GM18502 (cell line): ENCODE data around the gene TRPC1.
"Not testable (repeated sequence)": the region's sequence is repeated elsewhere in the genome, so short reads cannot be mapped to it uniquely, and the experiment has no call there.

ENCODE experiments used
- ATAC-seq: cut with Tn5 transposase; IDR thresholded peaks from one replicate; pipeline ENCODE4 v1.9.1; 2021; ENCODE audit warnings: mild to moderate bottlenecking; ENCODE audit not compliant: unreplicated experiment, poor library complexity

TRPC1 gene

DNA sequence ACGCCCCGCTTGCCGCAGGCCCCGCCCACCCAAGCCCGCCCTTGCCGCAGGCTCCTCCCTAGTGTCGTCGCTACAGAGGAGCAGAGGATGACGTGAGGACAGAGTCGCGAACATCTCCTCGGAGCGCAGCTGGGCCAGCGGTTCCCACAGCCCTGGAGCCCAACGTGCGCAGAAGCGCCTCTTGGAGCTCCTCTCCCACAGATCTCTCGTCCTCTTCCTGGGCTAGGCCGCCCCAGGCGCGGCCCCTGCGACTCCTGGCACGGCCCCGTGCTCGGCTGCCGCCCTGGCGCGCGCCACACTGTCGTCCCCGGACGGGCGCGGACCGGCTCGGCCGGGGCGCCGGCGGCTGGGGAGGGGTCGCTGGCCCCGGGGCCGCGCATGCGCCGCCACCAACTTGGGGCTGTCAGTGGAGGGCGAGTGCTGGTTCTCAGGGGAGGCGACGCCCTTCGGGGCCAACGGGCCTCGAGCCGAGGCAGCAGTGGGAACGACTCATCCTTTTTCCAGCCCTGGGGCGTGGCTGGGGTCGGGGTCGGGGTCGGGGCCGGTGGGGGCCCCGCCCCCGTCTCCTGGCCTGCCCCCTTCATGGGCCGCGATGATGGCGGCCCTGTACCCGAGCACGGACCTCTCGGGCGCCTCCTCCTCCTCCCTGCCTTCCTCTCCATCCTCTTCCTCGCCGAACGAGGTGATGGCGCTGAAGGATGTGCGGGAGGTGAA, at the start of gene TRPC1:
TRPC1 (plus strand) TSS at position 67 of the 714 bp plus-strand sequence; CDS start at position 593, 526 bp downstream.
- peak; percentile 97 for ATAC-seq

DNA sequence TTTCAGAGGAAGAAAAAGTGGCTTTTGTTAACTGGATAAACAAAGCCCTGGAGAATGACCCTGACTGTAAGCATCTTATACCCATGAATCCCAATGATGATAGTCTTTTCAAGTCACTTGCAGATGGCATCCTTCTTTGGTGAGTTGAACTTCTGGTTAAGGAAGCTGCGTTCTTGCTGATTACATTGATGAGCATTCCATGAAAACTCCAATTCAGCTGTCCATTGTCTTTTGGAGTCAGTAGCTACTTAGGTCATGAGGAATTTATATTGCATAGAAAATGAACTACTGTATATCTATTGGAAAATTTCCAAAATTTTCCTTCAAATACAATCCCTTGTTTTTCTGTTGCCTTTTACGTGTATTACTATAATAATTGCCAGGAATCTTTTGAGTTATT, 47.7 kb upstream of the TRPC1 start:
- no peak for ATAC-seq

GRCh38 chr3:142680710-142681109, 43.1 kb upstream of the TRPC1 start:
- no peak for ATAC-seq

DNA sequence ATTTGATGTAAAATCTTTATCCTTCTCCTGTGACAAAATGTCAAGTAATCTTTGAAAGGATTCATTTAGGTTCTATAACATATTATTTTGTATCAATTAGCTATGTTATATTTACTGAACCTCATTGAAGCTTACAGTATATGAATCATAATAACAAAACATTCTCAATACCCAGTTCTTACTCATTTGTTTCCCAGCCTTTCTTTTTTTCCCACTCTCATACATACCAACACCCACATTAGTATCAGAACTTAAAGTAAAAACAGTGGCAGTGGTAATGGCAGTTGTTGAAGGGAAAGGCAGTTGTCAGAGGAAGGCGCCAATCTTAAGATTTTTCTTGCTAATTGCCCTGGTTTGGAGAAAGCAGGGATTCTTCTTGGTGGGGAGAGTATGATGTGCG, 33.2 kb upstream of the TRPC1 start:
- ATAC-seq: no peak

DNA sequence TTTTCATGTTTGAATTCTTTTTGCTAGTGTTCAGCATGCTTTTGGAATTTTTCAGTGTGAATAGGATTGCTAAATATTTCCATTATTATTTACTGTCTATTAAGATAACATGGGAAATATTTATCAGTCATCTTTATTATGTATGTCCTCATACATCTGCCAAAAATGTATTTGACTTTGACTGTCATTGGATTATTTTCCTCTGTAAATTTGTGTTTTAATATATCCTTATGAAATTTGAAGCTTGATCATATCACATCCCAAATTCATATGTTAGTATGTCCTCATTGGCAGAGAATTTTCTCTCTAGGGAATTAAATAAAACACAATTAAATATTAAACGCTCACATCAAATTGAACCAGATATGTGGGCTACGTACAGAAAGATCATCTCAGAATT, 32.3 kb upstream of the TRPC1 start:
- no peak for ATAC-seq

DNA sequence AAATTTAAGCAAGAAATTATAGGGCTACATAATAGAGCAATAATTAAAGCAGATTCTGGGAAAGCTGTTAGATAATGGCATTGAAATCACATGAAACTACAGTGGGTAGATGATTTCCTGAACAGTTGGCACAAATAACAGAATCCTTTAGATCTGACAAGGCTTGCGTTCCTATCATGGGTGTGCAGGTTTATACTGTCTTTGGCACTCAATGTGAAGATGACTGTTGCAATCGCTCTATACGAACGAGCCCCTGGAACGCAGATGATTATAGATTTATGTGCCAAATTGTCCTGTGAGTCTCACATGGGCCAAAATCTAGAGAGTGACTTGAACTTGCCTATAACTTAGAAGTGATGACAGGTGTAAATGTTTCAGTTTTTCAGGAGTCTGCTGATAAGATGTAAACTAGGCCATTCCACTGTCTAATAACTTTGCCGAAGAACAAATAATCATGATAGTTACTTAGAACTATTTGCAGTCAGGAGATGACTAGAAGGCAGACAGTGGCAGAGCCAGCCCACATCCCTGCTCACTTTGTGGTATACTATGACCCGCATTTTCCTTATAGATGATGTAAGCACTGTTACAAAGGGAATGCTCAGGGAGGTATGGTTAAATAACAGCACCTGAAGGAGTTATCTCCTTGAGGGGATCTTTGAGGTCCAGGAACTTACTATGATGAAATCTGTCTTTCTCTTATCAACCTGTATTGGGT, 30.5 kb upstream of the TRPC1 start:
- ATAC-seq: no peak

DNA sequence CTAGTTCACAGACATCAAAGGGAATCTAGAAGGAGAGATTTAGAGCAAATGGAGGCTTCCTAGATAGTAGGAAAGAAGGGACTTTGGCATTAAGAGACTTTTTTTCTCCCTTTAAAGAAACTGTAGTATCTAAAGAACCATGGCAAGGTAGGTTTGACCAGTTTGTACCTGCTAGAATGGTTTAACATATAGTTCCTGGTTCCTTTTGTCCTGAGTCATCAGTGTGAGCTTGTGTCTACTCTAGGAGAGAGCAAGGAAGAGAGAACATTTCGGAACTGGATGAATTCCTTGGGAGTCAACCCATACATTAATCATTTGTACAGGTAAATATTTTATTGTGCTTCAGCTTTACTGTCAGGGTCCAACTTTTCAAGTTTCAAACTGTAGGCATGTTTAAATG, 29.6 kb upstream of the TRPC1 start:
- ATAC-seq: no peak

GRCh38 chr3:142705198-142705597, 18.6 kb upstream of the TRPC1 start:
- ATAC-seq: no peak

DNA sequence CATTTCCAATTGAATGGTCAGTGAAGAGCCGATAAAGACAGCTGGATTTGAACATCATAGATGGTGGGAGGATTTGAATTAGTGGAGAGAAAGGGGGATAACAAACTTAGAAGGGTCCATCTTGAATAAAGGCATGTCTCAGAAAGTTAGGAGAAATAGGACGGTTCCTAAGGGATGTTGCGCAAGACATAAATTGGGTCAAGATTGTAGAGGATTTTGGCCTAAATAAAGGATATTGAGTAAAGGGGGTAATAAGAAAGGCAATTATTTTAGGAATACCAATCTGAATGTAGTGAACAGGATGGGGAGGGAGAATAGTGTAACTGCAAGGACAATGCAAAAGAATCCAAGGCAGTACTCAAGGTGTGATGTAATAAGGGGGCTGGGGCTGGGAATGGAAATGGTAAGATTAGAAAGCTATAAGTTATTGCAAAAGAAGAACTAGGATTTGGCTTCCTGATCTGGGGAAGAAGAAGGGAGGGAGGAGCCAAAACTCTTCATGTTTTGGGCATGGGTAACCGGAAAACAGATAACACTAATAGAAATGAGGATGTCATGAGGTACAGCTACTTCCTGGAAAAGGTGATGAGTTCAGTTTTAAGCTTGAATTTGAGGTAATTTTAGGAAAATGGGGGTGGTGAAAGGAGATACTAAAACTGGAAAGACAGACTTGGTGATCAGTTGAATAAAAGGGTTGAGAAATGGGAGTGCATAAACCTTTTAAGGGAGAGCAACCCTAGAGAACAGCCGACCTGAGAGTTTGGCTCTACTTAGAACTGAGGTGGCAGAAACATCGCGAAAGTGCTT, 17.3 kb upstream of the TRPC1 start:
- no peak for ATAC-seq

GRCh38 chr3:142709207-142709606, 14.6 kb upstream of the TRPC1 start:
- no peak for ATAC-seq

DNA sequence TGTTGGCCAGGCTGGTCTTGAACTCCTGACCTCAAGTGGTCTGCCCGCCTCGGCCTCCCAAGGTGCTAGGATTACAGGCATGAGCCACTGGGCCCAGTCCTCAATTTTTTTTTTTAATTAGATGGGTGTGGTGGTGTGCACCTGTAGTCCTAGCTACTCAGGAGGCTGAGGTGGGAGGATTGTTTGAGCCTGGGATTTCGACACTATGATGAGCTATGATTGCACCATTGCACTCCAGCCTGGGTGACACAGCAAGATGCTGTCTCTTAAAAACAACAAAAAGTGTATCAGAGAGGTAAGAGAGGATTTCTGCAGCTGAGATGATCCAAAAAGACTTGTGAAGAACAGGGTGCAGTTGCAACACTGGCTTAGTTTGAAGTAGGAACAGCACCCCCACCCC, 9.0 kb upstream of the TRPC1 start:
- ATAC-seq: not testable (repeated sequence)

DNA sequence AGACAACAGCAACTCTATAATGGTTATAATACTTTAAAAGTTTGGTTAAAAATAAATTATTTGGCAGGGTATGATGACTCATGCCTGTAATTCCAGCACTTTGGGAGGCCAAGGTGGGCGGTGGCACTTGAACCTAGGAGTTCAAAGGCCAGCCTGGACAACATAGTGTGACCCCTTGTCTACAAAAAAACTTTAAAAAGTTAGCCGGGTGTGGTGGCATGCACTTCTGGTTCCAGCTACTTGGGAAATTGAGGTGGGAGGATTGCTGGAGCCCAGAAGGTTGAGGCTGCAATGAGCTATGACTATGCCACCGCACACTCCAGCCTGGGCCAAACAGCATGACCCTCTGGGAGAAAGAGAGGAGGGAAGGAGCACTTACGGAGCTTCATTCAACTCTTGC, 7.7 kb upstream of the TRPC1 start:
- no peak for ATAC-seq

DNA sequence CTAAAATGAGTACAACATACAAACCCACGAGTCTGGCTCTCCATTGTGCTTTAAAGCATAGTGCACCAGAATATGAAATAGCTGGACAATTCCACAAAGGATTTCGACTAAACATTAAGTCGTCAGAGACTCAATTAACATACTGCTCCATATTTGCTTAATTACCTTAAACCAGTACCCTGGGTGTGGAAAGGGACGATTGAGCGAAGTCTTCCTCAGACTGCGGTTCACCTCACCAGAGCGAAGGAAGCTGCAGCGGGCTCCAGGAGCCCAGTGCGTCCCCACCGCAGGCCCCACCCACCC, 218 bp upstream of the TRPC1 start:
- ATAC-seq: peak; percentile 24

GRCh38 chr3:142724682-142725356, 985 bp downstream of the TRPC1 start:
- ATAC-seq: peak; percentile 16

- ATAC-seq: no peak
Measured at GRCh38 chr3:142725357-142725739, 1.5 kb downstream of the TRPC1 start.

DNA sequence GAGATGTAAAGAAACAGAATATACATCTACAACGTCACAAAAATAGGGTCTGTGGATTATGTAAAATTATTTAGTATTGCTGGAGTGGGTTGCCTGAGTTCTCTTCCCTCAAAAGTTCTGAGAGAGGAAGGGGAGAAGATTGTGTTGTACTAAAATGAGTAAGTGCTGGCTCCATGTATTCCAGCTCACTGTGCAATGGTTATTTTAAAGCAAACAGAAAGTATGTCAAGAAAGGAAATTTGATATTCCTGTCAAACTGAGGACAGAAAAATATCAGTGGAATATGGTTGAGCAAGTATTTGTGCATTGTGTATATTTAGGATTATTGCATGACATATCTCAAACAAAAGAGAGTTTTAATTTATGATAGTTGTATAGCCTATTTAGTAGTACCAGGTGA, 2.2 kb downstream of the TRPC1 start:
- no peak for ATAC-seq

GRCh38 chr3:142732066-142732465, 8.2 kb downstream of the TRPC1 start:
- no peak for ATAC-seq

GRCh38 chr3:142734834-142735233, 11.0 kb downstream of the TRPC1 start:
- ATAC-seq: no peak

GRCh38 chr3:142735462-142735861, 11.6 kb downstream of the TRPC1 start:
- ATAC-seq: no peak

- ATAC-seq: no peak
Measured at GRCh38 chr3:142738396-142738795, 14.6 kb downstream of the TRPC1 start.

DNA sequence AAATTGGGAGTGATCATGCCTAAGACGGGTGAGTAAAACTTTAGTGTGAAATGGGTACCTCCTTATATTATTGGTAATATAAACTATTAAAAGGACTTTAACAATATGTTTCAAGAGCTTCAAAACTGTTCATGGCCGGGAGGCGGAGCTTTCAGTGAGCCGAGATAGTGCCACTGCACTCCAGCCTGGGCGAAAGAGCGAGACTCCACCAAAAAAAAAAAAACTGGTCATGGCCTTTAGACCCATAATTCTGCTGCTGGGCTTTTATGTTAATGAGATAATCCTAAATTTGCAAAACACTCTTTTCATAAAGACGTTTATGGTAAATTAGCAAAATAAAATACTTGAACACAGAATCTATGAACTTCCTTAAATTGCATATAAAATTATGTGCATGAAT, 22.8 kb downstream of the TRPC1 start:
- ATAC-seq: no peak
